Measurements from ENCODE around the gene MAP7D2. TPM values are rescaled to one million over a fixed set of nuclear protein-coding genes. Genes with fewer than 3 reads are reported as not detected.
"Not testable (repeated sequence)": the region's sequence is repeated elsewhere in the genome, so short reads cannot be mapped to it uniquely, and the experiment has no call there.

The MAP7D2 gene
- 0.69 TPM for total RNA-seq

DNA sequence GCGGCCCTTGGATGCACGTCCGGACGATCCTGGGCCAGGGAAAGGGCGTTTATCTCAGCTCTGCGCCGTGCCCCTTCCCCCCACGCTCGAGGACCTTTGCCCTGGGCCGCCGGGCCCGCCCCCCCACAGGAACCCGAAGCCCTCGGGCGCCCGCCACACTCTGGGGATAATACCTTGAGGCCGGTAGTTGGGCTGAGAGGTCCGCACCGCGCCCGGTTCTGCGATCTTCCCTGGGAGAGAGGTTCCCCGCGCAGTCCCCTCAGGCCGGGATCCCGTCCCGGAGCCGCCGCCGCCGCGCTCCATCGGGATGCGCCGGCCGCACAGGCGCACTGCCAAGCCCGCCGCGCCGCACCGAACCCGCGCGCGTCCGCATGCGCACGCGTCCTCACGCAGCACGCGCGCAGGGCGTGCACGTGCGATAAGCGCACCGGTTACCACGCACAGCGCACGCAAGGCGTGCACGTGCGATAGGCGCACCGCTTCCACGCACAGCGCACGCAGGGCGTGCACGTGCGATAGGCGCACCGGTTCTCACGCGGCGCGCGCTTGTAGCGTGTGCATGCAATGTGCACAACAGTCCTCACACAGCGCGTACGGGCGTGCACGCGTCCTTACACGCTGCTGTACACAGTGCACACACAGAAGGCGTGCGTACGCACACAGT, at the start of gene MAP7D2:
TSS of gene MAP7D2 (minus strand) at position 331 of the 664 bp plus-strand sequence. CDS start at position 303, 28 bp downstream.
- no peak for DNase-seq

DNA sequence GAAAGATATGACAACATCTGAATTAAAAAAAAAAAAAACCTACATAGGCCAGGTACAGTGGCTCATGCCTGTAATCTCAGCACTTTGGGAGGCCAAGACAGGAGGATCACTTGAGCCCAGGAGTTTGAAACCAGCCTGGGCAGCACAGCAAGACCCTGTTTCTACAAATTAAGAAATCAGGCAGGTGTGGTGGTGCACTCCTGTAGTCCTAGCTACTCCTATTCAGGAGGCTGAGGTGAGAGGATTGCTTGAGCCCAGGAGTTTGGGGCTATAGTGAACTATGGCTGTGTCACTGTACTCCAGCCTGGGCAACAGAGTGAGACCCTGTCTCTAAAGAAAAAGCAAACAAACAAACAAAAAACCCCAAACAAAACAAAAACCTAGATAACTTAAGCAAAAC, 45.8 kb upstream of the MAP7D2 start:
- not testable (repeated sequence) for DNase-seq

DNA sequence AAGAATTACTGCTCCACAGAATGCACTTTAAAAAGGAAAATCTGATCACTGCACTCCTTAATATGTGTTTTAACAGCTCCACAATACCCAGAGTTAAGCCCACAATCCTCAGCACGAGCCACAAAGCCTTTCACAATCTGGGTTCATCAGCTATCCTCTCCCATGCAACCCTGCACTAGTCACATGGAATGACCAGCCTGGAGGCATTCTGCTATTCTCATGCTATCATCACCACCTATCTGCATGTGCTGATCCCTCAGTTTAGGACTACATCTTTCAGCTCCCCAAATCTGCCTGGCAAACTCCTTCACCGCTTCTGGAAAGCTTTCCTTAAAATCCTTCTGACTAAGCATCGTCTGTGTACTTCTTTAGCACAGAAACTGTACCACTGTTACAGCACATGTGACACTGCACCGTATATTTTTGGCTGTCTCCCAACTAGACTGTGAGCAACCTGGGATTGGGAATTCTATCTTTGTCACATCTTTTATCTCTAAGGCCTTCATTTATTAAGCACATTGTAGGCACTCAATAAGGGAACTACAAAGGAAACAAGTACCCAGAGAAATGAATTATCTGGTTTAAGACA, 43.2 kb upstream of the MAP7D2 start:
- DNase-seq = no peak

DNA sequence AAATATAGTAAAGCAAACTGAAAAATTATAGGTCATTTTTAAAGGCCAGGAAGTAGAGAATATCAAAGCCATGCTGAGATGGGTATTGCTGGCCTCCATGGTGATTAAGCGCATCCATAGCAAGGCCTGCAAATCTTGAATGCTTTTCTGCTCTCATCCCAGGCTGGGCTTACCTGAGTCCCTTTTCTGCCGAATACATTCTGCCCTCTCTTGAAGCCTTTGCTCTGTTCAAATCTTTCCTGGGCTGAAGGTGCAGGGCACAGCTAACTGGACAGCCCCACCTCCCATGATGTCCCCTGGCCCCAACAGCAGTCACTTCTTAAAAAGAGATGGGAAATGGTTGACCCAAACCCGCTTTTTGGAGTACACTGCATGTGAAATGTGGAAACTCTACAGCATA, 35.0 kb upstream of the MAP7D2 start:
- DNase-seq = no peak

DNA sequence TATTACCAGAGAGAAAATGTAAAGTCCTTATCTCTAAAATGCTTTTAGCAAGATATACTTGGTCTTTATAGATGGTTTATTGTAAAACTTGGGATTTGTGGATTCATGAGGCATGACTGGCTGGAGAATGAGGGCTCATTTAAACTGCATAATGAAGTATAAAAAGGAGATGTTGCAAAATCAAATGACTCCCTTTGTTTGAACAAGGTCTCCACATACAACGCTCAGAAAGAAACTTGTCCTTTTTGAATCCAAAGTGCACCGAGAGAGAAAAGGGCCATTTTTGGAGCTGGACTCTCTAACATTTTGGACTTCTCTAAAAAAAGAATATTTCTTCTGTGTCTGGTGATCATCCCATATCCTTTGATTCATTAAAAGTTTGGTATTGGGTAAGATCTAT, 32.6 kb upstream of the MAP7D2 start:
- no peak for DNase-seq

DNA sequence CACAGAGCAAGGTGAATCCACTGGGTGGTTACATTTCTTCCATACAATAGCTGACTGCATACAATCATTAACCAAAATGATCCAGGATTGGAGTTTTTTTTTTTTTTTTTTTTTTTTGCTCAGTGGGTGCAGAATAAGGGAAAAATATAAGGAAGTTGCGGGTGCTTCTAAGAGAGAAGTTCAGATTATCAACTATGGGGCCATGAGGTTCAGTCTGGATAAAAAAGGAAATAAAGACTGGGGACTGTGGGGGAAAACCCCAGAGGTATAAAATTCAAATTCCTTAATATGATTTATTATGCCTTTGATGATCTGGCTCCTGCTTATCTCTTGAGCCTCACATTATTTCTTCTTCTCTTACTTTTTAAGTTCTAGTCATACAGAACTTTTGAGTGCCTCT, 30.9 kb upstream of the MAP7D2 start:
- DNase-seq = no peak

DNA sequence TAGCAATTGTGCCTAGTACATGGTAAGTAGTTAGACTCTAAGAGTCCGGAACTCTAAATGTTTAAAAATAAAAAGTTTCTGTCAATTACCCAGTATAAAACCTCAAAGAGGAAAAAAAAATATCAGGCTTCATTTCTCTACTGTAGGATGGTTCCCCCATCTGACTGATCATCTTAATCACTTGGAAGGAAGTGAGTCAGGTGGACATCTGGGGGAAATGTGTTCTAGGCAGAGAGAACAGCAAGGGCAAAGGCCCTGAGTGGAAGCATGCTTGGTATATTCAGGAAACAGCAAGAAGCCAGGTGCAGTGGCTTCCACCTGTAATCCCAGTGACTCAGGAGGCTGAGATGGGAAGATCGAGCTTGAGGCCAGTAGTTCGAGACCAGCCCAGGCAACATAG, 27.8 kb upstream of the MAP7D2 start:
- no peak for DNase-seq

DNA sequence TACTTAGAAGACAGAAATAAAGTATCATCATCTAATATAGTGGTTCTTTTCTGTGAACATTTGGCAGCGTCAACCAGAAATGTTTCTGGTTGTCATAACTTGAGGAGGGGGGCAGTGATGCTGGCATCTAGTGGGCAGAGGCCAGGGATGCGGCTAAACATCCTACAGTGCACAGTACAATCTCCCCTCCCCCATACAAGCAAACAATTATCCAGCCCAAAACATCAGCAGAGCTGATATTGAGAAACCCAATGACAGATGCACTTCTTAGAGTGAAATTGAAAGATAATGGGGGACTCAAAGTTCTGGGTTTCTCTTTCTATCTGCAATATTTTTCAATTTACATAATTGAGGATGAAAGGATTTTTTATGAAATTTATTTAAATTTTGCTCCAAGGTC, 26.9 kb upstream of the MAP7D2 start:
- DNase-seq = no peak

DNA sequence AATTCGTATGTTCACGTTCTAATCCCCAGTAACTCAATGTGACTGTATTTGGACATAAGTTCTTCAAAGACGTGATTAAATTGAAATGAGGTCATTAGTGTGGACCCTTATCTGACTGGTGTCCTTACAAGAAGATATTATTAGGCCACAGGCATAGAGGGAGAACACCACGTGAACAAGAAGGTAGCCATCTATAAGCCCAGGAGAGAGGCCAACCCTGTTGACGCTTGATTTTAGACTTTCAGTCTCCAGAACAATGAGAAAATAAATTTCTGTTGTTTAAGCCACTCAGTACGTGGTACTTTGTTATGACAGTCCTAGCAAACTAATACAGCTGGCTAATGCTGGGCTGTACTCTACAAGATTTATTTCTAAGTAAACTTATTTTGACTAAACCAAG, 26.4 kb upstream of the MAP7D2 start:
- DNase-seq = peak; percentile 0

DNA sequence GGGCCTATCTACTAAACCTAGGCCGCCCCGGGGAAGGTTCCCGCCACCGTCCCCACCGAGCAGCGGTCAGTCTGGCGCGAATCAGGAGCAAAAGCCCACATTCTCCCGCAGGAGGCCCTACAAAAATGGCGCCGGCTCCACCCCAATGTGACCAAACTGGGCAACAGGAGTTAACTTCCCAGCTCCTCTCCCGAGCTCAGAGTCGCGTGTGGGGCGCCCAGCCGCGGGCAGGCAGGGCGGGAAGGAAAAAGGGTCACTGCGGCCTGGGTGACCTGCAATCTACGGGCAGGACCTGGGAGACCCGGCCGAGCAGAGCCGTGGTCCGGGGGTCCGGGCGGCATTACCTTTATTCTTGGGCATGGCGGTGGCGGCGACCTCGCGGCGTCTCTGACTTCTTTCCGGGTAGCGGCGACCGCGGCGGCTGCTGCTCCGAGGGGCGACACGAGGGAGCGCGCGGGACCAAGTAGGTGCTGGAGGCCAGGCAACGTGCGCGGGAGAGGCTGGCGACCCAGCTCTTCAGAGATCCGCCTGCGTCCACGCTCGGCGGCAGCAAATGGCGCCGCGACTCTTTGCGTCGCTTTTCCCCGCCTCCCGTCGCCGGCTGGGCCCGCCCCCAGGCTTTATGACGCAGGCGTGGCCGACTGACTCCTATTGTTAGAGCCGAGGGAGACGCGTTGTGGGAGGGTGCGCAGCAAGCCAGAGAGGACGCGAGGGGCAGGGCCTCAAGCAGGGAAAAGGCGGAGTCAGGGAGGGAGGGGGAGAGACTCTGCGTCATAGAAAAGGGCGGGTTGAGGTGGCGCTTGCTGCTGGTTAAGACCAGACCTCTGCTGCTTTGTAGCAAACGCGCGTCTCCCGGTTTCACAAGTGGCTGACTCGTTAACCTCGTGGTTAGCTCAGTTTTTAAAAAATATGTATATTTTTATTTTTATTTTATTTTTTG, 24.8 kb upstream of the MAP7D2 start, which contains the start of gene EIF1AX:
TSS of gene EIF1AX (minus strand) at position 558 of the 940 bp plus-strand sequence. CDS start at position 360, 198 bp downstream.
- peak; percentile 97 for DNase-seq

DNA sequence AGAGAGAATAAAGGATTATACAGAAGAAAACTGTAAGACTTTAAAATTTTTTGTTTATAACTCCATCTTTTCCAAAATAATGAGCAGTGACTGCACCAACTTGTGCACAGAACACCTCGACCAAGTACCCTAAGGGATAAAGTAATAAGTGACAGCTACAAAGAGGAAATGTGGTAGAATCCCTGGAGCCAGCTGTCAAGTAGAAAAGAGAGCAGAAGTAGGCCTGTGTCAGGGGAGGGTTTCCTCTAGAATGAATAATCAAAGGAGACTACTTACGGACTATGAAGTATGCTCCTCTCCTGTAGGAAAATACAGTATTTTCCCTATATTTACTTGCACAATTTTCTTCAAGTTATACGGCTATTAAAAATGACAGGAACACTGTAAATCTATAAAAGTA, 23.7 kb upstream of the MAP7D2 start:
- no peak for DNase-seq

DNA sequence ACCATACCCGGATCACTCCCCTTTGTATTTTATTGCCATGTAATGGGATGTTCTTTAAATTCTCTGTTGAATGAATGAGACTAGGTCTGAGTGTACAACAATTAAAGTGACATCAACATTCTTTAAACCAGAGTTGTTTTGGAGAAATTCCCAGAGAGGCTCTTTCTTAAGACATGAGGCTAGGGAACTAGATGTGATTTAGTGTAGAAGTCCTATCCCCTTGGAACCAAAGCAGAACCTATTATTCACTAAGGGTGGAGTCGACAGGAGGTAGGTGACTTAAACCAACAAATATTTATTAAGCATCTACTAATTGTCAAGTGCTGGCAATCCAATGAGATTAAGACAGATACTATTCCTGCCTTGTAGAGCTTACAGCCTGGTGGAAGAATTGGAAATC, 23.3 kb upstream of the MAP7D2 start:
- DNase-seq = no peak

DNA sequence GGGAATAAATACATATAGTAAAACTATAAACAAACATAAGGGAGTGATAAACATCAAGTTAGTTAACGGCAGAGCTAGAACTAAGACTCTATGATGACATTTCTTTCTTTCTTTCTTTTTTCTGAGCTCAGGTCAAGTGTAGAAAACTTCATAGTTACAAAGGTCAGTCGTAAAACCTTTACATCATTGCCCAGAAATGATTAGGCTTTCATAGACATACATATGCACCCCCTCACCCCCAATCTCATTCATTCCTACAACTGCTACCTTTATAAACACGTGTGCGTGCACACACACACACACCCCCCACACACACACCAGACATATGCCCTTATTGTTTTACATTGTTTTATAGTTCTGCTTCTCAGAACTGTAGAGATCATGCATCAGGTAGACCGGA, 19.2 kb upstream of the MAP7D2 start:
- DNase-seq = no peak

DNA sequence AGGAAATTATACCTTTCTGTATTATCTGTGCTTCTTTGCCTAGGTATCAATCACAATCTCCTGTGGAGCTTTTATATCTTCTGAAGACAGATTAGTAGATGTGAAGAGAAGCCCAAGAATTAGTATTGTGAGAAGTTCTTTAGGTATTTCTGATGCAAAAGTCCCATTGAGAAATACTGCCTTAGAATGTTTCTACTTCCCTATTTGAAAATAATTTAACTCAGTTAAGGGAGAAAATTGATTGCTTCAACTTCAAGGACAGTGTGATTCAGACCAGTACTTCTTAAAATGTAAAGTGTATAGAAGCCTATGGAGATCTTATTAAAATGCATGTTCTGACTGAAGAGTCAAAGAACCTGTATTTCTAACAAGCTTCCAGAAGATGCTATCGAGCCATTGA, 16.0 kb upstream of the MAP7D2 start:
- DNase-seq = no peak

DNA sequence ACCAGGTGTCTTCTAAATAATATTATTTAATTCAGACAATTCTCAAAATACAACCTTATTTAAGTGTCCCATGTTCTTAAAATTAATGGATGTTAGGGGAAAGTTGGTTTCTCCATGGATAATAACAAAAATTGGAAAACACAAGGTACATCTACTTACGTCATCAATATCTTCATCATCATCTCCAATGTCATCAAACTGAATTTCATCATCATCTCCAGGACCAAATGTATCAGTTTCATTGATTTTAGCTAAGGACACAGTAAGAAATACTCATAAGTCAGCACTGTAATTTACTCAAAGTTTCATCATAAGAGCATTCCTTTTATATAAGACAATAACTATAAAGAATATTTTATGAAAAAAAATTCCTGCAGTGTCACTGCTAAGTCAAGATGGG, 13.7 kb upstream of the MAP7D2 start:
- DNase-seq = no peak

DNA sequence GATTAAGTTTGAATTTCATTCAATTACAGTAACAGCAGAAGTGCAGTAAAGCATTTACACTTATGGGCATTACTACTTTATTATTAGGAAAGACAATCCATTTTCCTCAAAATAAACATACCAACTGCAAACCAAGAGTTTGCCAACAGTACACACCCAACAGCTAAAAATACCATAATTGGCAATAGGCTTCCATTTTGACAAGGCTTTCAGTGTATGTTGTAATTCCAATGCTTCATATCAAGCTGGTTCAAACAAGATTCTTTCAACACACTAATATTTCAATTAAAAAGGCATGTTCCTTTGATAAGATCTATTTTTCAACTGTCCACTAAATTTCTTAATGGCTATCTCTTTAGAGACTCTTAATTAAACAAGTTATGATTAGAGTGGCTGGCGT, 12.8 kb upstream of the MAP7D2 start:
- no peak for DNase-seq

DNA sequence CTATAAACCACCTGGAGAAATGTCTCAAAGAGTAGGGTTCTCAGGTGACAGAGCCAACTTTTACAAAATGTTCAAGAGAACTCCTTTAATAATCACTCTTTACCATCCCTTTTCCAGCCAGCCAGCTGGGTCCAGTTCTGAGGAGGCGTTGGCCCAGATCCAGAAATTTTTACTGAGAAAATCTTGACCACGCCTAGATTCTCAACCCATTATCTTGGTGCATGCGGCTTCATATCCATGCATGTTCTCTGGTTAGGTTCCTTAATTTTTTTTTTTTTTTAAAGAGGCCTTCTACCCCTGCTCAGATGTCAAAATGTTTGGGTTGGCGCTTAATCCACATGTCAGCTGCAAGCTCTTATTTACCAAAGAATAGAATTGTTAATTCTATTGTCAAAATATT, 12.0 kb upstream of the MAP7D2 start:
- DNase-seq = no peak

DNA sequence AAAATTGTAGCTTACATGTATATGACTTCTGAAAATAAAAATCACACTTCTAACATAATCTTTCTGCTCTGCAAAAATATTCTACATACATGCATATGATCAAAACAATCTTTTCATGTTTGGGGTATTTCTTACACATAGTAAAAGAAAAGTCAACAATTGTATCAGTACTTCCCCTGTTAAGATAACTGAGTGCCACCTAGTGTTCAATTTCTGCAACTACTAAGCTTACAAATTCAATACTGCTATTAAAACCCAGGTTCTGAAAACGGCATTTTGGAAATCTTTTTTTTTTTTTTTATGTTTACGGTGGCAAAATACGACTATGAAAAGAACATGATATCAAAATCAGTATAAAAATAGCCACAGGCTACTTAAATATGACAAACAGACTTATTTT, 10.7 kb upstream of the MAP7D2 start:
- DNase-seq = not testable (repeated sequence)

DNA sequence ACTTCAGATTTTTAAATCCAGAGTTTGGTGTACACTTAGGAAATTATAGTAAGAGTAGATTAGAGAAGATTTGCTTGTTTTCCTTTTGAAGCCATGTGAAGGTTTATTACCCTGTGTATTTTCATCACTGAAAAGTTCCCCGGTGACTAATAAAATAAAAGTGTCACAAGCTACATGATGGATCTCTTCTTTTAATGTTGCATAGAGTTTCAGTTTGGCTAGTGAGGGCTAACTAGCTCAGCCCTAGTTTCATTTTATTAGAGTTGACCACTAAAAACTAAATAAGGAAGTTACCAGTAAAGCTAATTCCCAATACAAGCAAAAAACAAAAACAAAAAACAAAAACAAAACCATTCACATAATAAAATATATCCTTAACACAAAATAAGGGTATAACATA, 10.1 kb upstream of the MAP7D2 start:
- DNase-seq = not testable (repeated sequence)

DNA sequence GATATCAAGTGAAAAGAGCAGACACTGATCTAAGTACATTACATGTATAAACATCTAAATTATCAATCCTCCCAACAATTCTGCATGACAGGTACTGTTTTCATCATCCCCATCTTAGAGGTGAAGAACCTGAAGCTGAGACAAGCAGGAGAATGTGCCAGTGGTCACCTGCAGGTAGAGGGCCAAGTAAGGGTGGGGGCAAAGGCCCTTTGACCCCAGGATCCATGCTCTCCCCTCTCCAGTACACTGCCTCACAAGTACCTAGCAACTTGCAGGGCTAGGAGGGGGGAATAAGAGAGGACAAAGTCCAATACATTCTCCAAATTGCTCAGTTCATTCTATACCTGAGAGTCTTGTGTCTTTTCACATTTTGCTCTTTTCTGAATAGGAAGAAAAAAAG, 8.3 kb upstream of the MAP7D2 start:
- no peak for DNase-seq

DNA sequence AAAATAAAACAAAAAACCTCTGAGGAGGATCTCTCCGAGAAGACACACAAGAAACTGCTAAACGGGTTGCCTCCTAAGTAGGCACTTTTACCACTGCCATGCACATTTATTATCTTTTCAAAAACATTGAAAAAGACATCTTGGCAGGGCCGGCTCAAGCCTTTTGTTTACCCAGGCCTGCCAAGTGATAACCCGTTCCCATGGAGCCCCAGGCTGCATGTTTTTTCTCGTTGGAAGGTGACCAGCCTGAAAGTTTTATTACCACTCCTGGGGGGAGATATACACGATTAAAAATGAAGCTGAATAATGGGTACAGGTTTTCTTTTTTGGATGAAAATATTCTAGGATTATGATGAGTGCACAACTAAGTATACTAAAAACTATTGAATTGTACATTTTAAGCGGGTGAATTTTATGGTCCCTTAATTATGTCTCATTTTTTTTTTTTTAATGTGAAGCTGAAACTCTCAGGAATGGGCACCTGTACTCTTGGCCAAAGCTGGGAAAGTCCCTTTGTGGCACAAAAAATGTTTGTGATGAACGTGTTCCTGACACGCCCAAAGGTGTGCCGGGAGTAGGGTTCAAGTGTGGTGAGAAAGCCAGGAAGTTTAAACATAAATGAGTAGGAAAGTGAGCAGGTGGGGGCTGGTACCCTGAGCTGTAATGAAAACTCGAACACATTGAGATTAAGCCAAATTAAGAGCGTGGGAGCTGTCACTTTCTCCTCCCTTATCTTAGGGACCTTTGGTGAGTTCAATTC, 1.5 kb upstream of the MAP7D2 start:
- DNase-seq = no peak

DNA sequence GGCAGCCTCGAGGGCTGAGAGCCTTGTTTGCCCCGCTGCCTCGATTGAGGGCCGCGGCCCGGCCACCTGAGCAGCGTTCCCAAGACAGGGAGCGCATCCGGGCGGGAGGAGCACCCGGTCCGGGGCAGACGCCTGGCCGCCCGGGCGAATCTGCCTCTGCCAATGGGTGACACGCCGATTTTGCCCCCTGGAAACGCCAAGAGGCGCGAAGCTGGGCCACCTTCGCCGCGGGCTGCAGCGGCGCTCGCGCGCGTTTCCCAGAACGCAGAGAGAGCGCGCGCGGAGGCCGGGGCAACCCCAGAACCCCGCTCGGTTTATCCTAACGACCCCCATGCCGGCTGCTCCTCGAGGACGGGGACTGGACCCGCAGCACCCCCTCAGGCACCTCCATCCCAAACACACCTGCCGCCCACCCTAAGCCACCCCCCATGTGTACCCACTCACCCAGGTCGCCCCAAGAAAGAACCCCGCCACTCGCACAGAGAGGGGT, 575 bp downstream of the MAP7D2 start:
- no peak for DNase-seq

Measured in skin of body (tissue), 2 donors.